Sigmoid colon (tissue), 4 donors: ENCODE measurements around the gene EDRF1.

ENCODE experiments used
- CTCF ChIP-seq, 4 experiments: fragments of 450-650 bp in 3 of 4; fragments of 200-600 bp in 1 of 4; IDR thresholded peaks; one replicate each; pipeline ENCODE4 v1.5.1; 2016 to 2019; ENCODE audit warnings: antibody characterized with exemption in 4 of 4, mild to moderate bottlenecking in 3 of 4, moderate library complexity in 2 of 4
- POLR2AphosphoS5 ChIP-seq, 4 donors: sonication (generic); formaldehyde crosslinking; IDR thresholded peaks; one replicate each; pipeline ENCODE4 v1.6.1; 2017; ENCODE audit warnings: antibody characterized with exemption in 4 of 4

GRCh38 chr10:125792342-125793300 is 73.1 kb downstream of the EDRF1 start:
- TF ChIP-seq CTCF (IDR thresholded peaks at IDR 0.05) (no peak), POLR2AphosphoS5 (IDR thresholded peaks at IDR 0.05) (no peak)
